HG02678 (cell line): ENCODE data around the gene PIGBOS1.
"Not testable (repeated sequence)": the region's sequence is repeated elsewhere in the genome, so short reads cannot be mapped to it uniquely, and the experiment has no call there.

Experiments
- ATAC-seq: cut with Tn5 transposase; IDR thresholded peaks from one replicate; pipeline ENCODE4 v1.9.1; 2021; ENCODE audit warnings: mild to moderate bottlenecking, moderate library complexity; ENCODE audit not compliant: unreplicated experiment

The PIGBOS1 gene

GRCh38 chr15:55297315-55297714 is 21.6 kb downstream of the PIGBOS1 start:
- ATAC-seq, result no peak

- peak; percentile 72 for ATAC-seq
Observed at GRCh38 chr15:55290528-55291057, 28.3 kb downstream of the PIGBOS1 start.

GRCh38 chr15:55289746-55290527 is 29.0 kb downstream of the PIGBOS1 start, which contains the start of gene RAB27A:
TSS of gene RAB27A (minus strand) at chr15:55289813. CDS start at chr15:55234934, 54,879 bp downstream.
- peak; percentile 78 for ATAC-seq

GRCh38 chr15:55289011-55289745 is 29.7 kb downstream of the PIGBOS1 start:
- ATAC-seq, result peak; percentile 45

- ATAC-seq, result no peak
Observed at GRCh38 chr15:55288006-55288717, 30.8 kb downstream of the PIGBOS1 start.

- ATAC-seq, result not testable (repeated sequence)
Observed at GRCh38 chr15:55286442-55287189, 32.3 kb downstream of the PIGBOS1 start.

GRCh38 chr15:55284426-55284825 is 34.5 kb downstream of the PIGBOS1 start:
- ATAC-seq, result no peak

- ATAC-seq, result no peak
Observed at GRCh38 chr15:55283379-55284147, 35.4 kb downstream of the PIGBOS1 start.

GRCh38 chr15:55282284-55282833 is 36.6 kb downstream of the PIGBOS1 start:
- ATAC-seq, result no peak

GRCh38 chr15:55281517-55282228 is 37.2 kb downstream of the PIGBOS1 start:
- ATAC-seq, result no peak

- ATAC-seq, result not testable (repeated sequence)
Observed at GRCh38 chr15:55280589-55280988, 38.3 kb downstream of the PIGBOS1 start.

GRCh38 chr15:55279746-55280351 is 39.1 kb downstream of the PIGBOS1 start:
- peak; percentile 84 for ATAC-seq

GRCh38 chr15:55279100-55279745 is 39.7 kb downstream of the PIGBOS1 start:
- ATAC-seq, result no peak

GRCh38 chr15:55277715-55278114 is 41.2 kb downstream of the PIGBOS1 start:
- ATAC-seq, result no peak

- ATAC-seq, result peak; percentile 52
Observed at GRCh38 chr15:55277116-55277564, 41.8 kb downstream of the PIGBOS1 start.

GRCh38 chr15:55276324-55276723 is 42.6 kb downstream of the PIGBOS1 start:
- ATAC-seq, result no peak

- no peak for ATAC-seq
Observed at GRCh38 chr15:55270291-55270690, 48.6 kb downstream of the PIGBOS1 start.
